Measurements from ENCODE around the gene SHROOM2. TPM values are rescaled to one million over a fixed set of nuclear protein-coding genes. Genes with fewer than 3 reads are reported as not detected.

Gene SHROOM2
- total RNA-seq, 1 experiment from 2014 or later = 13.9 TPM

GRCh38 chrX:9966775-9967408 is 180.7 kb downstream of the SHROOM2 start, which contains the start of gene CLDN34:
Gene CLDN34, plus strand, starts transcription at chrX:9967358. Its CDS starts 0 bp downstream, at chrX:9967358.
- H3K27me3 ChIP-seq (ENCODE audit: insufficient read depth, low read length) = no peaks in the 10 kb centered on the region
- no peaks in the 10 kb centered on the region for H3K79me1 ChIP-seq (ENCODE audit: insufficient read depth, low read depth, low read length, poor library complexity, severe bottlenecking)
- H3K9ac ChIP-seq (ENCODE audit: extremely low read depth, insufficient read length, low read length) = no peak within 1 kb of the TSS
- no peak within 1 kb of the TSS for H4K91ac ChIP-seq (ENCODE audit: insufficient read length, low read depth, low read length)
- Mint-ChIP-seq H3K9me3 (peaks cover 38 to 48% of the 10 kb centered on the region in 2 experiments), H3K27me3 (ENCODE audit: low read depth) (no peaks in the 10 kb centered on the region), H3K4me1 (no peaks in the 10 kb centered on the region), H3K27ac (peak within 1 kb of the TSS in 1 of 3 experiments; percentile 14; a peak in 1 of 7 replicates), H3K36me3 (ENCODE audit: insufficient read depth in 1 of 3, low read depth in 3 of 3) (peaks cover 2 to 15% (median 13%) of the 10 kb centered on the region in 3 experiments), H3K4me3 (no peak within 1 kb of the TSS; a peak in 1 of 5 replicates)
- H4K20me1 ChIP-seq (ENCODE audit: control insufficient read depth, insufficient read depth, insufficient read length) = no peaks in the 10 kb centered on the region
- no peak within 1 kb of the TSS for H2BK120ac ChIP-seq (ENCODE audit: low read depth, low read length, poor library complexity, severe bottlenecking)
- no peak within 1 kb of the TSS for H4K5ac ChIP-seq (ENCODE audit: insufficient read length, low read depth, low read length)
- H3K4me2 ChIP-seq (ENCODE audit: insufficient read depth, insufficient read length, low read length) = no peak within 1 kb of the TSS
- no peaks in the 10 kb centered on the region for H3K4me1 ChIP-seq (ENCODE audit: insufficient read depth, low read length)
- H4K8ac ChIP-seq (replicated peaks; ENCODE audit: insufficient read length, low read depth, low read length) = no peak within 1 kb of the TSS
- no peak within 1 kb of the TSS for H3T11ph ChIP-seq (ENCODE audit: low read length)
- no peak within 1 kb of the TSS for H2AFZ ChIP-seq (ENCODE audit: low read length)
- no peak within 1 kb of the TSS for H2BK5ac ChIP-seq (ENCODE audit: insufficient read length, low read length)
- H2BK20ac ChIP-seq (ENCODE audit: low read depth, low read length, poor library complexity, severe bottlenecking) = no peak within 1 kb of the TSS
- no peak within 1 kb of the TSS for H2AK5ac ChIP-seq (ENCODE audit: insufficient read length, low read length)
- no peaks in the 10 kb centered on the region for H3K79me2 ChIP-seq (ENCODE audit: insufficient read depth, low read length)
- TF ChIP-seq CTCF (conservative IDR thresholded peaks at IDR 0.05) = no peak
- no peak within 1 kb of the TSS for H2BK12ac ChIP-seq (ENCODE audit: insufficient read length, low read depth, low read length)
- no peak for DNase-seq
- no peak within 1 kb of the TSS for H3K4ac ChIP-seq (ENCODE audit: low read depth, low read length)
- H3K14ac ChIP-seq (ENCODE audit: insufficient read depth, low read length) = no peak within 1 kb of the TSS
- no peak within 1 kb of the TSS for H3K23ac ChIP-seq (ENCODE audit: insufficient read length, low read depth, low read length)
- H3K18ac ChIP-seq (ENCODE audit: insufficient read length, low read depth, low read length) = no peak within 1 kb of the TSS
- no peak within 1 kb of the TSS for H3K27ac ChIP-seq (ENCODE audit: insufficient read length, low read depth, low read length)
- no peaks in the 10 kb centered on the region for H3K23me2 ChIP-seq (ENCODE audit: insufficient read length, low read depth, low read length, poor library complexity, severe bottlenecking)
- H3K56ac ChIP-seq (ENCODE audit: insufficient read length, low read depth, low read length) = no peak within 1 kb of the TSS
- no peaks in the 10 kb centered on the region for H3K9me3 ChIP-seq (ENCODE audit: control insufficient read depth, low read depth, low read length)
- H2BK15ac ChIP-seq (ENCODE audit: low read depth, low read length) = no peak within 1 kb of the TSS
- no CpG with 5 or more reads among the region's 16 CpGs for WGBS (ENCODE audit: extremely low coverage, insufficient read length, low lambda C conversion rate)
